Measurements from ENCODE around the gene FBXL13.
A peak's percentile ranks its signal among the peaks of the same experiment; 100 is the strongest.
"Not testable (repeated sequence)": the region's sequence is repeated elsewhere in the genome, so short reads cannot be mapped to it uniquely, and the experiment has no call there.

FBXL13 gene

DNA sequence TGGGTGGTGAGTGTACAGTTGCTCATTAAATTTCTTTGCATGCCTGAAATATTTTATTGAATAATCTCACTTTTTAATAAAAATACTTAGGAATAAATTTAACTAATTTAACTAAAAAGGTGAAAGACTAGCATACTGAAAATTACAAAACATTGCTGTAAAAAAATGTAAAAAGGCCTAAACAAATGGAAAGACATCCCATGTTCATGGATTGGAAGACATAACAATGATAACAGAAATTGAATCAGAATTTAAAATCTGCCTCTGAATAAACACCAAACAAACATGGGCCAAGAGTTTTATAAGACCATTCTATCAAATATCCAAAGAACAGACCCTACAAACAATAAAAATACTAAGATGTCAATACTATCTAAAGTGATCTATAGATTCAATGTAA is 94.9 kb downstream of the FBXL13 start:
- no peak for DNase-seq

DNA sequence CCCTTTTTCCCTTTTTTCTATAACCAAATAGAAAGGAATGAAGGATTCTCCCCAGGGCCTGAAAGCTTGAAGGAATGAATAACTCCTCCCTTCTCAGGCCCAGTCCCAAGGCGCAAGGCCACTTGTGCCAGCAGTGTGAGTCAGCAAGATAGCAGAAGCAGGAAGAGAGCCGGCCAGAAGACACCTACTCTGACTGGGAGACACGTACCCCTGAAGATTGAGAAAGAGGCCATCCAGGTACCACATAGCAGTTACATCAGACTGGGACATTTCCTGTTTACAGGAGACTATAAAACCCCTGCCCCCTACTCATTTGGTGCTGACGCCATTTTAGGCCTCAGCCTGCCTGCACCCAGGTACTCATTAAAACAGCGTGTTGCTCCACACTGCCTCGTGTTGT is 96.3 kb downstream of the FBXL13 start:
- peak; percentile 83 for DNase-seq

DNA sequence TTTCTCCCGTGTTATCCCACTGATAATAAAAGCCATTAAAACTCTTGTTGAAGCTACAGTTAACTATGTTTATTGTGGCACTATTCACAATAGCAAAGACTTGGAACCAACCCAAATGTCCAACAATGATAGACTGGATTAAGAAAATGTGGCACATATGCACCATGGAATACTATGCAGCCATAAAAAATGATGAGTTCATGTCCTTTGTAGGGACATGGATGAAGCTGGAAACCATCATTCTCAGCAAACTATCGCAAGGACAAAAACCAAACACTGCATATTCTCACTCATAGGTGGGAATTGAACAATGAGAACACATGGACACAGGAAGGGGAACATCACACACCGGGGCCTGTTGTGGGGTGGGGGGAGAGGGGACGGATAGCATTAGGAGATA is 97.0 kb downstream of the FBXL13 start:
- DNase-seq = not testable (repeated sequence)

DNA sequence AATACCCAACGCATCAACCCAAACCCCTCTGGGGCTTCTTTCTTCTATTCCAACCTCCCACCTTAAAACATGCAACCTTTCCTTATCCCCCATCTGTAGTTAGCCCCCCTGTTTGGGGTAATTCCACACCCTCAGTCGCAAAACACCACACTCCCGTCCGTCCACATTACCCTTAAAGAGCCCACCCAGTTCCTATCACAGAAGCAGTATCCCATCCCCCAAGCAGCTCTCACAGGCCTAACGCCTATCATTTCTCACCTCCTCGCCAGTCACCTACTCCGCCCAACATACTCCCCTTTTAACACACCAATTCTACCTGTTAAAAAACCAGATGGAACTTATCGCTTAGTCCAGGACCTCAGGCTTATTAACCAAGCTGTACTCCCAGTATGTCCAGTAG is 98.1 kb downstream of the FBXL13 start:
- no peak for DNase-seq

DNA sequence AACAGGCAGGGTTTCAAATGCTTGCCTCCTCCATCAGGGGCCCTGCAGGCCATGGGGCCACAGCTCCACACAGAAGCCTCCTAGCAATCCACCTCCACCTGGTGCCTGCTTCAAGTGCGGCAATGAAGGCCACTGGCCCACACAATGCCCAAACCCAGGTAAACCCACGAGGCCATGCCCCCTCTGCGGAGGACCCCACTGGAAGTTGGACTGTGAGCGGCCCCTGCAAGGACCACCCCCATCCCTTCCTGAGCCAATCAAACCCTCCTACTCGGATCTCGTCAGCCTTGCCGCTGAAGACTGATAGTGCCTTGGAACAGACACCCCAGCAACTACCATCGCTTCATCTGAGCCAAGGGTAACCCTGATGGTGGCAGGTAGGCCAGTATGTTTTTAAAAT is 98.7 kb downstream of the FBXL13 start:
- DNase-seq = no peak

DNA sequence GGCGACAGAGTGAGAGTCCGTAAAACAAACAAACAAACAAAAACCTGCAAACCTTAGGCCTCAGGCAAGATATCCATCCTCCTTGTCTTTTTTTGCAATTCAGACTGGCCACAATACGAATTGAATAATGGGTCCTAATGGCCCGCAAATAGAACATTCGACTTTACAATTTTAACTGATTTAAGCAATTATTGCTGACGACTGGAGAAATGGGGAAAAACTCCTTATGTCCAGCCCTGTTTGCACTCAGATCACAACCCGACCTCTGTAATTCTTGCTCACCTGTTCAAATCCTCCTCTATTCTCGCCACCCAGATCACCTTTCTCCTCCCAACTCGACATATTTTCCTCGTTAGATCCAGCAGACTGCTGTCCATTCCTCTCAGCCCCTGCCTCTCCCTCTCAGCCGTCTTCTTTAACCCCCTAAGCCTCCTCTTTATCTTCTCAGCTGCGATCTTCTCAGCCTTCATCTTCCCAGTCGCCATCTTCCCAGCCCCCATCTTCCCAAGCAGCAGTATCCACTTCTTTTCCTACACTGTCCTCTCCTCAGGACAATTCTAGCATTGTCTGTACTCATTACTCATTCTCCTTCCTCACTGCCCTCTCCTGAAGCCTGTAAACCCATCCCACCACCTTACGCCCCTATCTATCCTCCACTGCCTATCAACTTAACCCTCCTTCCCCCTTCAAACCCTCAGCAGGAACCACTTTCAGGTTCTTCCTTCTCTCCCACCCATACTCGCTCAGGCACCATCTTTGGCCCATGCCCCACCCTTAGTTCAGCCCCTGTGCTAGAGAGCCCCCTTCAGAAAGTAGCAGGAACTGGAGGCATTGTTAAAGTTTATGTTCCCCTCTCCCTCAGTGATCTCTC is 100.0 kb downstream of the FBXL13 start:
- no peak for DNase-seq

DNA sequence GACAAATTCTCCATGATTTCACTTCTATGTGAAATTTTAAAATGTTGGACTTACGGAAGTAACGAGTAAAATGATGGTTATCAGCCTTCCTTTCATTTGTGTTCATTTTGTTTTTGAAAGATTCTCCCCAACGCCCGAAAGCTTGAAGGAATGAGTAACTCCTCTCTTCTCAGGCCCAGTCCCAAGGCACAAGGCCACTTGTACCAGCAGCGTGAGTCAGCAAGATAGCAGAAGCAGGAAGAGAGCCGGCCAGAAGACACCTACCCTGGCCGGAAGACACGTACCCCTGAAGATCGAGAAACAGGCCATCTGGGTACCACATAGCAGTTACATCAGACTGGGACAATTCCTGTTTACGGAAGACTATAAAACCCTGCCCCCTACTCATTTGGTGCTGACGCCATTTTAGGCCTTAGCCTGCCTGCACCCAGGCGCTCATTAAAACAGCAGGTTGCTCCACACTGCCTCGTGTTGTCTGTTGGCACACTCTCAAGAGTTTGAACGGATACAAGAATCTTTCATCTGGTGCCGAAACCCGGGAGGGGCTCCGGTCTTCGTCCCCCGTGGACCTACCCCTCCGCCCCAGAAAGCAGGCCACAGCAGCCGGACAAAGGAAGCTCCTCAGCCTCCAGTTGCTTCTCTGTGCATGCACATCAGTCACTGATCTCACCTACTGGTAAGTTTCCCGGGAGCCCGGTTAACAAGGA is 101.3 kb downstream of the FBXL13 start:
- DNase-seq = no peak

DNA sequence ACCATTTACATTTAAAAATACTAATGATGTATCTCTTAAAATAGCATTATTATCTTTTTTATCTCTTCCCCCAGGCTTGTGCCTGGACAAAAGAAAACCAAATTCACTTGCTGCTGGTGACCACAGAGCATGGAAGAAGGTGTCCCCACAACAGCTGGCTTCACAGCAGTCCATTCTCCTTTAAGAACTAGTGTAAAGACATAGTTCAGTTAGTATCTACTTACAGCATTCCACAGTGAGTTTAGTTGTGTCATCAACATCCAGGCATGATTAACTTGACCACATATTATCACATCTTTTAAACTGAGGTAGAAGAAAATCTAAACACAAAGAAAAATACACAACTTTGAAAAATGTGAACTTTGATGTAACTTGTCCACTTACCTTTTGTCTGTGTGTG is 106.8 kb downstream of the FBXL13 start:
- DNase-seq = peak; percentile 31

DNA sequence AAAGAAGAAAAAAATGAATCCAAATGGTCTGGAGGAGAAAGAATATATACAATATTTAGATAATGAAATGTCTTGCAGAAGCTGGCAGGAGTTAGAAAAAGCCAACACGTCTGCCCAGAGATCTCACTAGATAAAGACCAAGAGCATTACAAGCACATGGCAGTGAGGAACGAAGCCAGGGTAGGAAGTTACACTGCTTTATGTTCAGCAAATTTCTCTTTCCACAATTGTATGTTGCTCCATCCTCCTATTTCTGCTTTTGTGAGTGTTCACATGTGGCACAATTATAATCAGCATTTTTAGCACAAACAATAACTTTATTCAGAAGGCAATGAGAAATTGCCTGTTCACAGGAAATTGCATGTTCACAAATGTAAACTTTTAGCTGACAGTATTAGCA is 108.1 kb downstream of the FBXL13 start:
- no peak for DNase-seq

DNA sequence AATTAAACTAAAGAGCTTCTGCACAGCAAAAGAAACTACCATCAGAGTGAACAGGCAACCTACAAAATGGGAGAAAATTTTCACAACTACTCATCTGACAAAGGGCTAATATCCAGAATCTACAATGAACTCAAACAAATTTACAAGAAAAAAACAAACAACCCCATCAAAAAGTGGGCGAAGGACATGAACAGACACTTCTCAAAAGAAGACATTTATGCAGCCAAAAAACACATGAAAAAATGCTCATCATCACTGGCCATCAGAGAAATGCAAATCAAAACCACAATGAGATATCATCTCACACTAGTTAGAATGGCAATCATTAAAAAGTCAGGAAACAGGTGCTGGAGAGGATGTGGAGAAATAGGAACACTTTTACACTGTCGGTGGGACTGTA is 112.6 kb downstream of the FBXL13 start:
- not testable (repeated sequence) for DNase-seq

DNA sequence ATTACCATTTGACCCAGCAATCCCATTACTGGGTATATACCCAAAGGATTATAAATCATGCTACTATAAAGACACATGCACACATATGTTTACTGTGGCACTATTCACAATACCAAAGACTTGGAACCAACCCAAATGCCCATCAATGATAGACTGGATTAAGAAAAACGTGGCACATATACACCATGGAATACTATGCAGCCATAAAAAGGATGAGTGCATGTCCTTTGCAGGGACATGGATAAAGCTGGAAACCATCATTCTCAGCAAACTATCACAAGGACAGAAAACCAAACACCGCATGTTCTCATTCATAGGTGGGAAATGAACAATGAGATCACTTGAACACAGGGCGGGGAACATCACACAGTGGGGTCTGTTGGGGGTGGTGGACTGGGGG is 116.6 kb downstream of the FBXL13 start:
- DNase-seq = not testable (repeated sequence)

DNA sequence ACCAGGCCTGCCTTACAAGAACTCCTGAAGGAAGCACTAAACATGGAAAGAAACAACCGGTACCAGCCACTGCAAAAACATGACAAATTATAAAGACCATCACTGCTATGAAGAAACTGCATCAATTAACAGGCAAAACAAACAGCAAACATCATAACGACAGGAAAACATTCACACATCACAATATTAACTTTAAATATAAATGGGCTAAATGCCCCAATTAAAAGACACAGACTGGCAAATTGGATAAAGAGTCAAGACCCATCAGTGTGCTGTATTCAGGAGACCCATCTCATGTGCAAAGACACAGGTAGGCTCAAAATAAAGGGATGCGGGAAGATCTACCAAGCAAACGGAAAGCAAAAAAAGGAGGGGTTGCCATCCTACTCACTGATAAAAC is 120.2 kb downstream of the FBXL13 start:
- DNase-seq = not testable (repeated sequence)

DNA sequence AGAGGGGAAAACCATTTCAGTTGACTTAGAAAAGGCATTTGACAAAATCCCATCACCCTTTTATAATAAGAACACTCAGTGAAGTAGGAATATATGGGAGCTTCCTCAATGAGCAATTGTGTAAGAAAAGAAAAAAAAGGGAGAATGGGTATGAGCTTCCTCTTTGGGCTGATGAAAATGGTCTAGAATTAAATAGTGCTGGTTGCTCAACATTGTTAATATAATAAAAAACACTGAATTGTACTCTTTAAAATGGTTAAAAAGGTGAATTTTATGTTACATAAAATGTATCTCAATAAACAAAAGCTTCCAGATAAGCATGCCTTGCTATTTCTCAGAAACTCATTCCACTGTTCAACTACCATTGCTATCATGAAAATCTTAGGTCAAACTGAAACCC is 121.2 kb downstream of the FBXL13 start:
- DNase-seq = no peak

DNA sequence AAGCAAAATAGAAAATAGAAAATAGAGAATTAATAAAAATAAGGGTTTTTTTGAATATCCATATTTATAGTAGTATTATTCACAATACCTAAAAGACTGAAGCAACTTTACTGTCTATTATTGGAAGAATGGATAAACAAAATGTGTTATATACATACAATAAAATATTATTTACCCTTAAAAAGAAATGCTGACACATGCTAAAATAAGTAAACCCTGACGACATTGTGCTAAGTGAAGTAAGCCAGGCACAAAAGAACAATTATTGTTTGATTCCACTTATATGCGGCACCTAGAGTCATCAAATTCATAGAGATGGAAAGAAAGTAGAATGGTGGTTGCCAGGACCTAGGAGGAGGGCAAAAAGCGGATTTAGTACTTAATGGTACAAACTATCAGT is 122.8 kb downstream of the FBXL13 start:
- no peak for DNase-seq

DNA sequence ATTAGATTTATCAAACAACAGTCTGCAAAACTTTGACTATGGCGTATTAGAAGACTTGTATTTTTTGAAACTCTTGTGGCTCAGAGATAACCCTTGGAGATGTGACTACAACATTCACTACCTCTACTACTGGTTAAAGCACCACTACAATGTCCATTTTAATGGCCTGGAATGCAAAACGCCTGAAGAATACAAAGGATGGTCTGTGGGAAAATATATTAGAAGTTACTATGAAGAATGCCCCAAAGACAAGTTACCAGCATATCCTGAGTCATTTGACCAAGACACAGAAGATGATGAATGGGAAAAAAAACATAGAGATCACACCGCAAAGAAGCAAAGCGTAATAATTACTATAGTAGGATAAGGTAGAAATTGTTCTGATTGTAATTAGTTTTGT is 130.4 kb downstream of the FBXL13 start:
- no peak for DNase-seq

DNA sequence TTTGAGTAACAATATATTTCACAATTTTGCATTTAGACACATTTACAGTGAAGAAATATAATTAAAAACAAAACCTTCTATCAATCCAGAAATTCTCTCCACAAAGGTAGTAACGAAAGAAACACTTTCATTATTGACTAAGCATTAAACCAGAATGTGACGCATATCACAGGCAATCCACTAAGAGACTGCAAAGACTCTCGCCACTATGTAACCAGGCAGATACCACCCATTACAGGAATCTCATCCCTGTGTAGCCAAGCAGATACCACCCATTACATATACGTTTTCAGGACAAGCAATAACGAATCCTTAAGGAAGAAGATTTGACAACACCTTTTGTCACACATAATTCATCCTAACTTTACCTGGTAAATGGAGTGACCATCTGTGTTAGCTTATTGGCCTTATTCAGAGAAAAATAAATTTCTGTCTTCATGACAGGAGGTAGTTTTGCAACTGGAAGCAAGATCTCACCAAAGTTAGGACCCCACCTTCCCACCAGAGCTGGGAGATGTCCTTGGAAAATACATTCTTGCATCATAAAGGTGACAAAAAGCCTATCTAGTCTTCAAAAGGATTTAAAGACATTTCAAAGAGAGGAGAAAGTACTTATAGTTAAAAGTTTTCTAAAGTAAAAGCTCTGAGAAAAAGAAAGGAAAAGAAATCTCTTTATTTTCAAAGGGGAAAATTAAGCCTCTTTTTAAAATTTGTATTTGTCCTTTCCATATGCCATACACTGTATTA is 131.0 kb downstream of the FBXL13 start:
- DNase-seq = no peak

DNA sequence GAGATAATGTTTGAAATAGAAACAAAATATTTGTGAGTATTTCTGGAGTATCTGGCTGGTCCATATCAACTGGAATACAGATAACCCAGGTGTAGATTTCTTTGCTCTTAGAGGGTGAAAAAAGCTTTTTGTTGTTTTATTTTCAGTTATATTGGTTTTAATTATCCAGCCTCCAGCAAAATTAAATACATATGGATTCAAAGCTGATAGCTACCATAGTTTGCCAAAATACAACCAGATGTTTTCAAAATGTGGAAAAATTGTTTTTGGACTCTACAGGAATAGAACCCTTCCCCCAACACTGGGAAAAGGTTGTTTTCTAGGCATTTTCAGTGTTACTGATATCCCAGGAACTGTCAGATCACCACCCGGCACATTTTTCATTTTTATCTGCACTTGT is 131.7 kb downstream of the FBXL13 start:
- DNase-seq = no peak

DNA sequence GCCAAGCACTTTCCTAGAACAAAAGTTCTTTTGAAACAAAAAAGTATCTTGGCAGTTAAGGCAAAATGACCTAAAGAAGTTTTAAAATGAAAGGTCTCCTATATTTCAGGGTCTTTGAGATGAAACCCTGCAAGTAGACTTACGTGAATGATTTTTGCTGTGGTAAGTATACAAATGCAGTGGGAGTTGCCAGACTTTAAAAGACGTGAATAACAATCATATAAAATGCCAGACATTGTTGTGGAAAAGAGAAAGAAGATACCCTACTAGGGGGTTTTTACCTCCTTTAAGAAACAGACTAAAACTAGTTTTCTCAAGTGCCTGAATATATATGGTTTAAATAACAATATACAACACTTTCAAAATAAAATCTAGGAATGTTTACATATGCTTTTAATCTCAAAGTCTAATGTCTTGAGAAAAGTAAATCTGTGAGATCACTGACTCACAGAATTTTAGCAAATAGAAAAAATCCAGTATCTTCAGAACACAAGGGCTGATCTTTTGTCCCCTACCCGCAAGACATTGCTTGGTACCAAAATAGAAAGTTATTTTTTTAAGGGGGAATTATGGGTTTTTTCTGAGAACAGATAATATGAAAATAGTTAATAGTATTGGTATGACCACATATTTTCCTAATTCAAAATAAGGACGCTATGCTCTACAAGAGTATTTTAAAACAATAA is 132.3 kb downstream of the FBXL13 start:
- no peak for DNase-seq

DNA sequence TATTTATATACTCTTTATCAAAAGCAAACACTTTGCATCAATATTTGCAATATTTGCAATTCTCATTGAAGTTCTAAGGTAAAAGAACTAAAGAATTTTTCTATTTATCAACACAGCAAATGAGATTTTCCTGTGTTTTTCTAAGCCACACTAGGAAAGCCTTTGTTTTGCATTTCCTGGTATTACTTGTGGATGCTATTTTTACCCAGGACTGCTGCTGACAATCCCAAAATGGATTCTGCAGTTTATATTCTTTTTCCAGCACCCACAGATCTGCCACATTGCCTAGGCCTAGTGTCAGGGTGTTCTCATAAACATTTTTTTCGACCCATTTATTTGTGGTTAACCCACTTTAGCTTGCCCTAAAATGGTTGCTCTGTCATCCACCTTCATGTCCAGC is 135.9 kb downstream of the FBXL13 start:
- DNase-seq = no peak

DNA sequence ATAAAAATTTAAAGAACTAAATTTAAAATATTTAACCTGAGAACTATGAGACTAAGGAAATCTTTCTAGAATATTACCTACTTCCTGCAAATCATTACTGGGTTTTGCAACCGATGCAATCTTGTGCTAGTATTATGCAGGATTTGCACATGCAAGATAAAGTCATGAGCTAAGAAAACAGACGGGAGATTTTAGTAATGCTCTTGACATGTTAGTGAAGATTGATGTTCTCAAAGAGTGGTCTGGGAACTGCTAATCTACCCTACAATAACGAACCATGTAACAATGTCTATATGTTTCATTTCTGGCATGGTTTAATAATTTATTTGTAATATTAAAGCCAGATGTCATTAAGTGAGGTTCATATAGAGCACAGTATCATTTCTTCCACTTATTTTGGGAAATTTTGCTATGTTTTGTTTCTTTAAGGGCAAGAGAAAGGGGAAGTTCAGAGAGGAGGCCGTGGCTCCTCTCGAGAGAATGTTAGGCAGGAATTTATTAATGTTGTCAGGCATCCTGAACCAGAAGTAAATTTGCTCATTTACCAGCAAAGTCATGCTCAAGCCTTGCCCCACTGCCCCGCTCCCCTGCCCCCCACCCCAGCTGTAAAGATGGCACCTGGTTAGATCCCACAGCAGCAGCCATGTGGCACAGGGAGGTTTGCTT is 139.0 kb downstream of the FBXL13 start:
- DNase-seq = no peak

DNA sequence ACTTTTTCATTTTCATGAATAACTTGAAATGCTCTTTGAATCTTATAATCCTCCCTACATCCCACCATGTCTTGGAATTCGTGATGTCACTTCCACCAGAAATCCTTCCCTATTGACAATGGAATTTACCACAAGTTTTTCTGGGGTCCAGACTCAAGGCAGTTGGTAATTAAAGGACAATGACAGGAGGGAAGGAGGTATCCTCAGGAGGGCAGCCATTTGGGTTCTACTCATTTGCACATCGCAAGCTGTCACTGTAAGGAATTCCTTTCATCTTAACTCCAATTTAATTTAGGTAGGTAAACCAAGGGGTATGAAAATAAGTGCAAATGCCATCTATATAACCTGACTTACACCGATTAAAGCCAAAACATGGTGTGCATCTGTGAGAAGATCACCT is 139.9 kb downstream of the FBXL13 start:
- DNase-seq = peak; percentile 11

DNA sequence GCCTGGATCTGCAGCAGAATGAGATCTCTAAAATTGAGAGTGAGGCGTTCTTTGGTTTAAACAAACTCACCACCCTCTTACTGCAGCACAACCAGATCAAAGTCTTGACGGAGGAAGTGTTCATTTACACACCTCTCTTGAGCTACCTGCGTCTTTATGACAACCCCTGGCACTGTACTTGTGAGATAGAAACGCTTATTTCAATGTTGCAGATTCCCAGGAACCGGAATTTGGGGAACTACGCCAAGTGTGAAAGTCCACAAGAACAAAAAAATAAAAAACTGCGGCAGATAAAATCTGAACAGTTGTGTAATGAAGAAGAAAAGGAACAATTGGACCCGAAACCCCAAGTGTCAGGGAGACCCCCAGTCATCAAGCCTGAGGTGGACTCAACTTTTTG is 140.4 kb downstream of the FBXL13 start:
- no peak for DNase-seq

DNA sequence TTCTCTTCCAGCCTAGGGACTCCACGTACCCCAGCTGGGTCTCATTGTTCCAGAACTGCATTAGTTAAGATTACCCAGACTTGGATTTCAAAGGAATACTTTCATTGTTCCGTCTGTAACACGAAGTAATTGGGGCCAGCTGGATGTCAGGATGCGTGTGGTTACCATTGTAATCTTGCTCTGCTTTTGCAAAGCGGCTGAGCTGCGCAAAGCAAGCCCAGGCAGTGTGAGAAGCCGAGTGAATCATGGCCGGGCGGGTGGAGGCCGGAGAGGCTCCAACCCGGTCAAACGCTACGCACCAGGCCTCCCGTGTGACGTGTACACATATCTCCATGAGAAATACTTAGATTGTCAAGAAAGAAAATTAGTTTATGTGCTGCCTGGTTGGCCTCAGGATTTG is 140.8 kb downstream of the FBXL13 start:
- peak; percentile 87 for DNase-seq

Data from EL (cell line).